T follicular helper cell (primary cell): ENCODE measurements around the gene RALGPS1.

Experiments used
- DNase-seq: peaks from one replicate; pipeline ENCODE4 v3.0.0-alpha.2; 2020; ENCODE audit warnings: low read depth

The RALGPS1 gene

DNA sequence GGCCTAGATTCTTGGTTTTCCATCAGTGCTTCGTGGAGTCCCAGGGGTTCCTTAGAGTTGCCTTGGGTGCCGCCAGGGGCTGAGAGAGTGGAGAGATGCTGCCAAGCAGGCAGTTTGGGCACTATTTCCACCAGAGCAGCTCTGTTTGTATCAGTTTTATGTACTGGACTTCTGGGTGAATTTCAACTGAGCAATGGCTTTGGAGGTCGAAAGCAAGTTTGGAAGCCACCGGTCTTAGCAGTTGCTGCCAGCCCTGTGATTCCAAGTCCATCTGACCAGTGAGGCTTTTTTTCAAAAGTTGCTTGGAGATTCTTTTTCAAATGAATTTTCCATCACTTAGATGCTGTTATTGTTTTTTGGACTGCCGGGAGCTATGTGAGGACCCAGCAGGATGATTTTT is 139.4 kb downstream of the RALGPS1 start:
- no peak for DNase-seq

DNA sequence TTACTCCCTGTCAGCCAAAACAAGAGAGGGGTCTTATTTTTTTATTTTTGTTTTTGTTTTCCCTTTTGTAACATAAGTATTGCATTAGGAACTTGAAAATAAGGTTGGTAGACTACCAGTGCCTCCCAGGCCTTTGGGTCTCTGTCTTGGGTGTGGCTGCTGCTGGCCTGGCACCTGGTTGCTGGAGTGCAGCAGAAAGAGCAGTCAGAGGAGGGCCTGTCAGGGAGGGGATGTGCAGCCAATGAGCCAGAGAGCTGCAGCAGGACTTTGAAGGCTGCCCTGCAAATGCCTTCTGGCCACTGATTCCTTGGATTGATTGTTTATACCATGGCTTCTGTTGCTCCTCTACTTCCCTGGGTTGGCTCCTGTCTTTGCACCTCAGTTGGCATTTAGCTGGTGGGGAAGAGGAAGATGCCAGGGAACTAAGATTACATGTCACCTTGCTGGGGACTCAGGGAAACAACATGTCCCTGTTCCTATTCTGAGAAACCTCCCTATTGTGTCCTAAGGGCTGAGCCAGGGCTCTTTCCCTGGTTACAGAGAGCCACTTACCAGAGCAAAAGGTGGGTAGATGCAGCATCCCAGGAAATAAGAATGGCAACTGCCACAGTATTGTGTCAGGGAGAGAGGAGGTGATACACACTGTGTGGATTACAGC is 141.3 kb downstream of the RALGPS1 start:
- no peak for DNase-seq

DNA sequence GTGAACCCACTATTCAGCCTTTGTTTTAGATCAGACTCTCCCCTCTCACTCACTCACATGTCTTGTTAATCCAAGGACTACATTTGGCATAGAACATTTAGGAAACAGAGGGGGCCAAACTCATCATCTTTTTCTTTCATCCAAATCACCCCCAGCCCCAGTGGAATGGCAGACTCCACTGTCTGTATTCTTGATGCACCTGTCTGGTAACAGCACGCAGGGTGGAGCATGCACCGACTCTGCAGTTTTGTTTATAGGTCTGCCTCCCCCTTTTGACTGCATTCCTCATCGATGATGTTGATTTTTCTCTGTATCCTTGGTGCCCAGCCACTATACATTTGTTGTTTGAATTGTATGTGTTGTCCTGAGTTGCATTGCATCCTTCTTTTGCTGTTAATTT is 141.9 kb downstream of the RALGPS1 start:
- no peak for DNase-seq

DNA sequence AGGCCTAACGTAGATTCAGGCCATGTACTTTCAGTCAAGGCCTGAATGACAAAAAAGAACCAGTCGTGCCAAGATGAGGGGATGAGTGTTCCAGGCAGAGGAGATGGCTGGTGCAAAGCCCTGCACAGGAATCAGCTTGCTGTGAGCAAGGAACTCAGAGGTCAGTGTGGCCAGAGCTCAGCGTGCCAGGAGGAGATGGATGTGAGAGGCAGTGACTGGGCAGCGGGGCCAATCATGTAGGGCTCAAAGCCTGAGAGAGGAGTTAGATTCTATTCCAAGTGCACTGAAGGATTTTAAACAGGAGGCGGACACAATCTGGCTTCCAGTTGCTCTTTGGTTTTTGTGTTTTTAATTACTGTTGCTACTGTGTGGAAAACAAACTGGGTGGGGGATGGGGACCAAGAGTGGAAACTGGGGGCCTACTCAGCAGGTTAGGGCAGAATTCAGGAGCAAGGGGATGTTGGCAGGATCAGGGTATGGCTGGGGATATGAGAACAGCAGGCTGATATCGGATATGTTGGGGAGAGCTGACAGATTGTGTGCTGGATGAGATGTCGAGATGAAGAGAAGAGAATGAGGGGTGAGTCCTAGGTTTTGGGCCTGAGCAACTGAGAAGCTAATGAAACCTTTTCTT is 143.5 kb downstream of the RALGPS1 start:
- DNase-seq = no peak

DNA sequence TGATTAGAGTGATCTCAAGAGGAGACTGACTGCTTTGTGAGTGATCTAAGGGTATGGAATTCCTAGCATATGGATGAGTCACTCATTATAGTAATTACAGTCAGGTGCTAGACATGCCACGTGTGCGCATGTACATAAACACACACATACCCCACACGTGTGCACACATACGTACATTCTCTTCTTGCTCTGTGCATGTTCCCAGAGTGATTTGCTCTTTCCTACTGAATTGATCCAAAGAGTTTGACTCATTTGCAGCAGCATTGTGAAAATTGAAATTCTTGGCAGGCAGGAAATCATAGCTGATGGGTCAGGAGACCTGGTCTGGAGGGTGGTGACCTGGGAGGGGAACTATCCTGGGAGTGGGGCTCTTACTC is 144.1 kb downstream of the RALGPS1 start:
- no peak for DNase-seq

DNA sequence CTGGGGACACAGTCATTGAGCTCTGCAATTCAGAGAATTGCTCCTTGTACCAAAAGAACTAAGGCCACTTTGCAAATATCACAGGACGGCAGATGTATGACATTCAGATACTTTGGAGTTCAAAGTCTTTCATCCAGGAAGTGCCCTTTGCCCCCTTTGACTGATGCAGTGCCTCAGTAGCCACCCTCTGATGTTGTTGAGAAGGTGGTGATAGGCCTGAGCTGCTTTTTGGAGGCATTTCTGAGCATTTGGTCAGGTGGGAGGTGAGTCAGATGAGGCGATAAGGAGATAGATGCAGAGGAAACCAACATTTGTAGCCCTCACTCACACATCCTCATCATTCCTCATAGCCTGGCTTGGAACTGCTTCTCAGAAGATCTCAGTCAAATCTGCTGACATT is 144.4 kb downstream of the RALGPS1 start:
- DNase-seq = no peak

DNA sequence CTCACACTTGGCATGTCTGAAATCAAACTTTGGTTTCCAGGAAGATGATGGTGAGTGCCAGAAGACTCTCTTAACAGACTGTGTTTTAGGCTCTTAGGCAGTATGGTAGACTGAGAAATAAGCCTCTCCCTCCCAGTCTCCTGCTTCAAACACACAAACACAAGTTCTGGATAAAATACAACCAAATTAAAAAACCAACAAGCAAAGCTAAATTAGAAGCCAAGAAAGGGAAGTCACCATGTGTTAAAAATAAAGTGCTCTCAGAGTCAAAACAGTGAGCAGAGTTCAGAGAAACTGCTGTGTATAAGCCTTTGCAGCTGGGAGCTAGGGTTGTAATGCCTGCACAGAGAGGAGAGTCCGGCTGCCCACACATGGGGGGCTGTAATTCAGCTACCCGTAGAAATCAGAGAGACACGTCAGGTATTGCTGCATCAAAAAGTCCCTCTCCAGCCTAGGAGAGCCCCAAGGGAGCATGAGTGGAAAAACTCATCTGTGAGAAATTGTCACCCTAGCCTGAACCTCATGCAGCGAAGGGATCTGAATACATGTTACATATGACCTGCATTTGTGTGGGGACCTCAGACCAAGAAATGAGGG is 145.3 kb downstream of the RALGPS1 start:
- DNase-seq = no peak

DNA sequence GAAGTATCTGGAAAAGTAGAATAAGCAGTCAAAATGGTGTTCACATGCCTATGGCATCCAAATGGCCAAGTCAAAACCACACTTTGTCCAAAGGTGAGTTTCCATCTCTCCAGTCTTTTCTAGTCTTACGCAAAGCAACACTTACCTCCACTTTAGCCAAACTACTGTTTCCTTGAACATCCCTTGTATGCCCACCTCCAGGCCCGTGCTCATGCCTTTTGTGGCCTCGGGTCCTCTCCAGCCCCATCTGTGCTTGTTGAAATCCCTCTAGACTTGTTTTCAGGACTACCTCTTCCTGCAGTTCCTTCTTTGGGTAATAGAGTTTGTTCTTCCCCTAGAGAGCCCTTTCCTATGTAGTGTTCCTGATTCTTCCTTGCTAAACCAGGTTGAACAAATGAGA is 146.8 kb downstream of the RALGPS1 start:
- DNase-seq = no peak

DNA sequence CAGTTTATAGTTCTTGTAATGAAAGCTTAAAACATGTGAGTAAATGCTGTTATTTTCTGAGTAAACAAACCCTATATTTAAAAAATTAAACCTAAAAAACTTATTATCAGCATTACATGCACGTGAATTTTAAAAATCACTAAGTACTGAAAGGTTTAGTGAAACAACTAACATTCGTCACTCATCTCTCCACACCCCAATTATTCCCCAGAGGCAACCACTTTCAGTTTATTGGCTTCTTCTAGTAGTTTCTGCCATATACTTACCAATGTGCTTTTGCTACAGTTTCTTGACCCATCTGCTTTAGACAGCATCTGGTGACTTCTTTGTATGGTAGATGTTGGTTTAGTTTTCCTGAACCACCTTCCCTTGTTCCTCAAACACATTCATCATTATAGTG is 149.8 kb downstream of the RALGPS1 start:
- DNase-seq = no peak

DNA sequence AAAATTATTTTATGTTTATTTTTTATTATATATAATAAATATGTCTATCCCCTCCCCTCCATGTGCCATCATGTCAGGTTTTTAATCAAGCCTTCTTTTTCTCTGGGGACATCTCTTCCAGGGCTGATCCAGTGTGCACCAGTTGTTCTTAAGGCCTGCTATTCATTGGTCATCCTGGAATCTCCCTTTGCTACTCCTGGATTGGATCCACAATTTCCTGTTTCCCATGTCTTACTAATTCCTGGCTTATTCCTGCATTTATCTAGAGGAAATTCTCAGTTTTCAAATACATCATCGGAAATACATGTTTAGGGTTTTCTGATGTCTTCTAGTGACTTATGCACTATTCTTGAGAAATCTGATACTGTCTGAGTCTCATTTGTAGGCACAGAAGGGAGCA is 151.0 kb downstream of the RALGPS1 start:
- no peak for DNase-seq

DNA sequence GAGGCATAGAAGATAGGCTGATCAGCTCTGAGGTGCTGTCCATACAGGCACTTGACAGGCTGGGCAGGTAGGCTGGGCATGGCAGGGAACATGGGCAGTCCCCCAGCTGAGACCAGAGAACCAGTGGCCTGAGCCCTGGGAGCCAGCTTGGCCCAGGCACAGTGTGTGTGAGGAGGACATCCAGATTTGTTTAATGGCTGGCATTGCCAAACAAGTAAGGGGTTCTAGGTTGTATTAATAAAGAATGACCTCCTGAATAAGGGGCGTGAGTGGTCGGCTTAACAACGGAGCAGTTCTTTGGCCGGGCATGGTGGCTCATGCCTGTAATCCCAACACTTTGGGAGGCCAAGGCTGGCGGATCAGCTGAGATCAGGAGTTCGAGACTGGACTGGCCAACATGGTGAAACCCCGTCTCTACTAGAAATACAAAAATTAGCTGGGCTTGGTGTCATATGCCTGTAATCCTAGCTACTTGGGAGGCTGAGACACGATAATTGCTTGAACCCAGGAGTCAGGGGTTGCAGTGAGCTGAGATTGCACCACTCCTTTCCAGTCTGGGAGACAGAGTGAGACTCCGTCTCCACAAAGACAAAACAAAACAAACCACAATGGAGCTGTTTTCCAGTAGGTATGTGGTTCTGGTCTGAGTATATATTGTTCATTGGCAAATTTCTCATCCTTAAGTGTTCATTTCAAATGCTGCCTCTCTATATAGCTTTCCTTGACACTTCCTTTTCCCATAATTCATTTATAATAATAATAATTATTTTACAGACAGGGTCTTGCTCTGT is 151.7 kb downstream of the RALGPS1 start:
- no peak for DNase-seq

DNA sequence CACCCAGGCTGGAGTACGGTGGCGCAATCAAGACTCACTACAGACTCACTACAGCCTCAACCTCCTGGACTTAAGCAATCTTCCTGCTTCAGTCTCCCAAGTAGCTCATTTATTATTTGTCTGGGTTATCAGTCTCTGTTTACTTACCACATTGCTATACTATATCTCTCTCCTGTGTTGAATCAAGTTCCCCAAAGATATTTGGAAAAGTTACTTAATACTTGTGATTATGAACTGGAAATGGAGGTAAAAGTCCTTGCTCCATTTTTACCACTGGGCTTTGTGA is 152.2 kb downstream of the RALGPS1 start:
- no peak for DNase-seq

DNA sequence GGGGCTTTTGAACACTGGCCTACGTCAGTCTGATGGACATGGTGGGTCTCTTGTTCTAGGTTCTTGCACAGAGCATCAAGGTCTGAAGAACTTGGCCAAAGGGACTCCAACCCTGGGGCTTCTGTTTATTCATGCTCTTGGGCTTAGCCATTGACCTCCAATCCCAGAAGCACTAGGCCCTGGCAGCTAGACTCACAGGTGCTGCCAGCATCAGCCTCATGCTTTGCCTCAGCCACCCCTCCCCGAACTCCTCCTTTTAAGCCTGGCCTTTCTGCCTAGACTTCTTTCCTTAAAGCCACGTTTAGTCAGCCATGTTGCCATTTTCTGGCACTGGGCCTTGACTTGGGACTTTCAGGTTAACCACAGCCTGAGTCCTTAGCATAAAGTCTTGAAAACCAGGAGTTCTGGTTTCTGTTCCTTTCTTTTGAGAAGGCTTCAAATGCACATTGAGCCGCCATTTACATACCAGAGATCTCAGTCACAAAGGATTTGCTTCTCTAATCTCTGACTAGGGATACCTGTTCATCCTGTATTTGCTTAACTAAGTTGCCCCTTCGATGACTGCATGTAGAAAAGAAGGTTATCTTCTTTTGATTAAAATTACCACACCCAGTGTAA is 153.1 kb downstream of the RALGPS1 start:
- DNase-seq = no peak

DNA sequence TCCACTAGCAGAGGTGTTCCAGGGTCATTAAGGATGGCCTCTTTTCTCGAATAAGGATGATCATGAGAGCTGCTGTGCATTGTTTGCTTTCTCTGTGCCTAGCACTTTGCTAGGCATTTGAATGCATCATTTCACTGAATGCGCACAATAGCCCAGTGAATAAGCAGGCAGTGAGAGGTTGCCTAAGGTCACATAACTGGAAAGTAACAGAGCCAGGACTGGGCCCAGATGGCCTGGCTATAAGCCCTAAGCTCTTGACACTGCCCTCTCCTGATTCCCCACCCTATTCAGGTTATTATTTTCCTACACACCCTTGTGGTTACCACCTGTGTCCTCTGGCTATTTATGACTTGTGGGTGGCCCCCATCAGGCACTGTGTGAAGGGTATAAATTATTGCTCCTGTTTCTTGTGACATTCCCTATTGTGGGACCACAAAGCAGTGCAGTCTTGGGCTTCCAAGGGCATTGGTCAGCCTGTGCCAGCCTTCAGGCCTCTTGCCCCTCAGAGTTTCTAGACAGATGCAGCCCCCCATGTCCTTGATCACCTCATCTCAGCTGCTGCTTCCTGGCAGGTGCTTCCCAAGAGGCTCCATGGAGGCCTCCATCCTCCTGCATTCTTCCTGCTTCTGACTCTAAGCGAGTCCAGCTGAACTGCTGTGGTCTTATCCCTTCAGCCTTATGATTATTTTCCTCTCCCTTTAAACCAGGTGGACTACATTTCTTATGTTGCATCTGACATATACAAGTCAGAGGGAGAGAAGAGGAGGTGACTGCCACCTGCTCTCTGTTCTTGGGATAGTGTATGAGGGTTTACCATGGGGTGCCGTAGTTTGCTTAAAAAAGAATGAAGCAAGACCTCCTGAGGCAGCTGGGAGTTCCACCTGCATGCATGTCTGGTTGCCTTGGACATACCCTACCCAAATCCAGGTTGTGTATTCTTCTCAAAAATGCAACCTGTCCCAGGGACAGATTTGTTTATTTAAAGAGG is 160.3 kb downstream of the RALGPS1 start:
- DNase-seq = no peak

DNA sequence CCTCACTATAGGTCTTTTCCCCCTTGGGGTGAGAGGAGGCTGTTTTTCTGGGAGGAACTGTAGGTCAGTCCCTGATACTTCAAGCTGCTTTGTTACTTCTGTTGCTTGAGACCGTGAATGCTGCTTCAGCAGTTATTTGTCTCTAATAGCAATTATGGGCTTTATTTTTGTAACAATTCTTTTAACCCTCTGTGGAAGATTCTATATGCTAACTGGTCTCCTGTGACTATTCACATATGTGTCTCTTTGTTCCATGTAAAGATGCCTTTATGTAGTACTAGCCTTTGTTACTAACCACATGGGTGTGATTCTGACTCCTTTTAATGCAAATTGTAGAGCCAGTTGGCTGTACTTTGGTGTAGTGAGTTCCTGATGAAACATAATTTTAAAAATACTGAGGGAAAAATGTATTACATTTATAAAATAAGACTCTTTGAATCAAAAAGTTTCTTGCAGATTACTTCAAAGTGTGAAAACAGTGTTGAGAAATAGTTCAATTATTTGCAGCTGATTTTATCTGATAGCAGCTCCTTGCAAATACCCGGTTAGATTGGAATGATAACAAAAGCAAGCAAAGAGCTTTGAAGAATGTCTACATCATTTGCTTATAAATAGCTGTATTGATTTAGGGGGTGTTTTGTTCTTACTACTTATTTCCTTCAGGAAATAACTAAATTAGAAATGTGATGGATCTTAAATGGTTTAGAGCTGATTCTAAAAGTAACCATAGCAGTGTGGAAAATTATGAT is 161.2 kb downstream of the RALGPS1 start:
- no peak for DNase-seq

DNA sequence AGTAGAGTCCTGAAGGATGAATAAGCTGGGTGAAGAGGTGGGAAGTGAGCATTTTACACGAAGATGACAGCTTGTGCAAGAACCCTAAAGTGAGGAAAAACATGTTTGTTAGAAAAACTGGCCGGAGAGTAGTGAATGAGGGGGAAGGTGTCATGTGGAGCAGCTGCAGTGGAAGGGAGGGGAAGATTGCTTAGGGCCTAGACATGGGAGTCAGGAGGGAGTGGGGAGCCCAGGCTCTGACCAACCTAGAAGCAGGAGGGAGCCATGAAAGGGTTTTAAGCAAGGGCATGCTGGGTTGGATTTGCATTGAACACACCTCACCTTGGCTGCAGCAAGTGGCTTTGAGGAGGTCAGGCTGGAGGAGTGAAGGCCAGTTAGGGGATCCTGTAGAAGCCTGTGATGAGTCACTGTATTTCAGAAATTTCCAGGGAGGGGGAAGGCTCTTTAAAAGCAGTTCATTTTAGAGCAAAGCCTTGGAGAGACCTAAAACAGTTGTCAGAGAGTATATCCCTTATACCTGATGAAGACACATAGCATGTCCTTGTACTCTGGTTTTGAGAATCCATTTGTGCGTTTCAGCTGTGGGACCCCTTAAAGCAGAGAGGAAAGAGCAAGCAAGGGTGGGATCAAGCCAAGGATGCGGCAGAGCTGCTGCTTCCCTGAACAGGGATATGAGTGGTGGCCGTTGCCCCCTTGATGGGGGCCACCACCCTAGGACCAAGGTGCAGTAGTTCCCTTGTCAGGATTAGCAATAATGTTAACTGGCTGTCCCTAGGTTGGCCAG is 162.5 kb downstream of the RALGPS1 start:
- no peak for DNase-seq

DNA sequence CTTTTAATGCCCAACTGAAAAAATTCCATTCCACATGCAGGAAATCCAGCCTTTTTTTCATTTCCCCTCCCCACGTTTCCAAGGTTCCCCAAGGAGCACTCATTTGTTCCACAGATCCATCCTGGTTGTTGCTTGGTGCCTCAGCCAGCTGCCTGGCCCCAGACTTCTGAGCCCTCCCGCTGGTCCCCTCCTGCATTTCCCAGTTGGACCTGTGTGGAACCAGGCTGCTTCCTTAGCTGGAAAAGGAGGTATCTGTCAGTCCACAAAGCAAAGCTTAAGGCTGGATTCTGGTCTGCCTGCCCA is 163.0 kb downstream of the RALGPS1 start:
- DNase-seq = no peak

DNA sequence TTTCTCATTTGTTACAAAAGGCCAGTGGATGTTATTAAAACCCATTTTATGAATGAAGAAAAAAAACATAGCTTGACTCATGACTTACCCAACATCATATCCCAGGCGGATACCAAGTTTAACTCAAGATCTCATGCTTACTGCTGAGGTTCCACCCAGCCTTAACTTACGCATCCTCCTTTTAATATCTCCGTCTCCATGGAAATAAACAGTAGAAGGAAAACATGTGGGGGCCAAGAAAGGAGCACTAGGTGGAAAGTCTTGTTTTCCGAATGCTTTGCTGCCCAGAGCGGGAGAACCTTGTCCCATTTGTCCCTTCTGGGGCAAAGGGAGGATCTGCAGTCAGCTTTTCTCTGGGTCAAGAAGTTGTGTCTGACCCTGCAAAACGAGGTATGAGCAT is 163.8 kb downstream of the RALGPS1 start:
- DNase-seq = no peak

DNA sequence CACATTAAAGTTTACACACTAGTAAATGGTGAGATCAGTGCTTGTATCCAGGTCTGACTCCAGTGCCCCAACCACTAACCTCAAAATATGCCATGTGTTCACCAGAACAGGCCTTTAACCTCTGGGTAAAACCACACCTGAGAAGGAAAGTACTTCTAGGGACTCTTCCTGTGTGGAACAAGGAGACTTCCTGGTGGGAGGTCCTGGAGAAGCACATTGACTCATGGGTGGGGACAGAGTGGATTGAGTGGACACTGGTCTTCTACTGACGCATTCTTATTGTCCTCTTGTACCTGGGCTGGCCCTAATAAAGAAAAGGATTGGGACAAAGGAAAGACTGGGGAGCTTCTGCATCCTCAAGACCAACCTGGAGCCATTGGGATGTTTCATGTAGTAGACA is 164.4 kb downstream of the RALGPS1 start:
- DNase-seq = no peak

DNA sequence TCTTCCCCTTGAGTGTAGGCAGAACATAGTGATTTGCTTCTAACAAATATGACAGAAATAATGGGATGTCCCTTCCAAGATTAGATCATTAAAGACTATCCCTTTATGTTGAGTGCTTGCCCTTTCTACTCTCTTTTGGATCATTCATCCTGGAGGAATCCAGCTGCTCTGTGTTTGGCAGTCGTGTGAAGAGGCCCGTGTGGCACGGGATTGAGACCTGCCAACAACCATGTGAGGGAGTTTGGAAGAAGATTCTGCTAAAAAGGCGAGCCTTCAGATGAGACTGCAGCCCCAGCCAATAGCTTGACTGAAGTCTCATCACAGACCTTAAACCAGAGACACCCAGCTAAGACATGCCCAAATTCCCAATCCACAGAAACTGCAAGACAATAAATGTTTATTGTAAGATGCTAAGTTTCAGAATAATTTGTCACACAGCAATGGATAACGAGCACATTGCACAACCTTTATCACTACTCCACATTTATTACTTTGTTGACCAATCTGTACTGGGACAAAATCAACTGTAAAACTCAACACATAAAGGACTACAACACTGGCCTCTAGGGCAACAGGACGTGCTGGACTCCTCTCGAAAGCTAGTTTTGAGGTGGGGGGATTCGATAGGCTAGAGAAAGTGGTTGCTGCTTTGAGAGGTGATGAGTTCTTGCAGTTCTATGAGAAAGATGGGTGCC is 165.0 kb downstream of the RALGPS1 start:
- DNase-seq = no peak
